ENCODE data around the gene SDC4.

GRCh38 chr20:45346851-45347250, 1.4 kb downstream of the SDC4 start:
- no peak for TF ChIP-seq POLR2AphosphoS5 (IDR thresholded peaks at IDR 0.05)
- TF ChIP-seq CTCF (IDR thresholded peaks at IDR 0.05): no peak
- no peak for TF ChIP-seq POLR2A (IDR thresholded peaks at IDR 0.05)
